SHP77 (cell line): ENCODE data around the gene PUS7L.
A peak's percentile ranks its signal among the peaks of the same experiment; 100 is the strongest.
"Not testable (repeated sequence)": the region's sequence is repeated elsewhere in the genome, so short reads cannot be mapped to it uniquely, and the experiment has no call there.

ENCODE experiments used
- DNase-seq, 2 experiments: peaks; one replicate each; lab custom pipeline; 2025; lab: John Stamatoyannopoulos, UW

The PUS7L gene

DNA sequence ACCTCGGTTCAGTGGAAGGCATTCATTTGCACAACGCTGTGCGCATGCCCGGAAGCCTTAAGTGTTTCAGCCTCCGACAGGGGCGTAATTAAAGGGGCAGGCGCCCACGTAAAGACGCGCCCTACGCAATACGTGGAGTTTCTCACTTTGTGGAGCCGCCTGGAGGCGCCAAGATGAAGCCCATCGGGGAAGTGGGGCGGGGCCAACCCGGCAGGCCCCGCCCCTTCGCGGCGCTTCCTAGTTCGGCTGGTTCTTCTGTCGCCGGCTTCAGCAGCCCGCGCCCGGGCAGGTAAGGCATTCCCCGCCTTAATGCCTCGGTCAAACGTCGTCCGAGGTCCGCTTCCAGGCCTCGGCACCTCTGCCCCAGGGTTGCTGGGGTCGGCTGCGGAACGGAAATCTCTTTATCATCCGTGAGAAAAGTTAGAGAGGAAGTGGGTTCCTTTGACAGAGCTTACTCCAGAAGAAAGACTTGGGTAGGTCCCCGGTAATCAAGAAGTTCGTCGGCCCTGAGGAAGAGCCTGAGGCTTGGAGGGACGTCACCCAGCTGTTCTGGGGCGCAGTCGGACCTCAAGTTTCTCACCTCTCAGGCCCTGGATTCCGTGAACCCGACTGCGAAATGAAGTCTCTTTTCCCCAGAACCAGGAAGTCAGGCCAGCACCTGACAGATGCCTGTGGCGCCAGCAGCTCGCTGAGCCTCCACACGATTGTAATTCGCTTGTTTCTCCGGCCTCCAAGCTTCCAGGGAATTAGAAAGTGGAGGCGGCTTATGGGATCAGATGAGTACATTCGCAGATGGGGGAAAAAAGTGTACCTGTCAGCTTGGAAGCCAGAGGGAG is at the start of gene PUS7L, which contains the start of gene IRAK4:
Gene PUS7L, minus strand, starts transcription at position 63 of the 836 bp plus-strand sequence. CDS start 3,545 bp downstream, outside the sequence.
Gene IRAK4, plus strand, starts transcription at position 224 of the 836 bp plus-strand sequence. CDS start 9,161 bp downstream, outside the sequence.
- DNase-seq, result peak; percentile 96 to 97

DNA sequence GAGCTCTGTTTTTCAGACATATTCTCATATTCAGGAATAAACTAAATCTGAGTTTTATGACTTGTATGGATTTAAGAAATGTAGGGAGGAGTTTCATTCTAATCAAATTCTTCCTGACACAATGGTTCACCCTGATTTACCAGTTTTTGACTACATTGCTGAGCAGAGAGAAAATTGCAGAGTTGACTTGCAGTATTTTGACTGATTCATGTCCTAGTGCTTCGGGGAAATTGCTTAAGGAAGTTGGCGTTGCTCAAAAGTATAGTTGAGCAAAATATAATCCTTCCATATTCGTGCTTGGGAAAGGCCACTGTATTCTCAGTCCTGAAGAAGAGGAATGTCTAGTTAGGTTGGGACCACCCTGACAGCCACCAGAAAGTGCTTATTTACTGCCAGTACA is 48.8 kb upstream of the PUS7L start:
- DNase-seq, result no peak

DNA sequence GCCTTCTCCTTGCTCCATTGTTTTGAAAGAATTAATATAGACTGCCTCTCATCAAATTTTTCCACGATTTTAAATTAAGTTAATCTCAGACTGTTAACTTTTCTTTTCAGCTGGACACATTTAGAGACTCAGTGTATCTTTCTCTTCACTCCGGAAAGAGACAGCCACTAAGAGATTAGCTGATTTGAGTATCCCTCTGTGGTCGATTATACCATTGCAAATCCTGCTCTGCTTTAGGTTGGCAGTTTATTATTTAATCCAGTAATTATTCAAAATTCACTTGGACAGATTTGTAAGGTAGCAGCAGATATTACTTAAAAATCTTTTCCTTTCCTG is 48.1 kb upstream of the PUS7L start:
- no peak for DNase-seq

GRCh38 chr12:43805860-43806736 is 47.5 kb upstream of the PUS7L start, which contains the start of gene TWF1:
Gene TWF1 (minus strand): TSS chr12:43806317. CDS start chr12:43806245, 72 bp downstream.
- DNase-seq, result peak; percentile 67 to 72

- no peak for DNase-seq
Measured at GRCh38 chr12:43805149-43805859, 46.7 kb upstream of the PUS7L start.

- DNase-seq, result no peak
Measured at GRCh38 chr12:43797561-43798217, 39.1 kb upstream of the PUS7L start.

GRCh38 chr12:43795716-43796280 is 37.2 kb upstream of the PUS7L start:
- no peak for DNase-seq

DNA sequence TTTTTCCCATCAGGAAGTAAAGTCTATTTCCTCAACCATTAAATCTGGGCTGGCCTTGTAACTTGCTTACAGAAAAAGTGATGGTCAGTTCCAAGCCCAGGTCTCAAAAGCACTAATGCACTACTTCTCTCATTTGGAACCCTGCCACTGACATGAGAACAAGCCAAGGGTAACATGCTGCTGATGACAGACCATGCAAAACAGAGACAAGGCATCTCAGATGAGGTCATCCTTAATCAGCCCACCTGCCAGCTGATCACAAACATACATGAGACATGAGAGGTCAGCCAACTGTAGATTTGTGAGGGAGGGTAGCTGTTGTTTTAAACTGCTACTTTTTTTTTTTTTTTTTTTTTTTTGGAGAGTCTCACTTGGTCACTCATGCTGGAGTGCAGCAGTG is 31.4 kb upstream of the PUS7L start:
- DNase-seq, result peak; percentile 24 to 40

DNA sequence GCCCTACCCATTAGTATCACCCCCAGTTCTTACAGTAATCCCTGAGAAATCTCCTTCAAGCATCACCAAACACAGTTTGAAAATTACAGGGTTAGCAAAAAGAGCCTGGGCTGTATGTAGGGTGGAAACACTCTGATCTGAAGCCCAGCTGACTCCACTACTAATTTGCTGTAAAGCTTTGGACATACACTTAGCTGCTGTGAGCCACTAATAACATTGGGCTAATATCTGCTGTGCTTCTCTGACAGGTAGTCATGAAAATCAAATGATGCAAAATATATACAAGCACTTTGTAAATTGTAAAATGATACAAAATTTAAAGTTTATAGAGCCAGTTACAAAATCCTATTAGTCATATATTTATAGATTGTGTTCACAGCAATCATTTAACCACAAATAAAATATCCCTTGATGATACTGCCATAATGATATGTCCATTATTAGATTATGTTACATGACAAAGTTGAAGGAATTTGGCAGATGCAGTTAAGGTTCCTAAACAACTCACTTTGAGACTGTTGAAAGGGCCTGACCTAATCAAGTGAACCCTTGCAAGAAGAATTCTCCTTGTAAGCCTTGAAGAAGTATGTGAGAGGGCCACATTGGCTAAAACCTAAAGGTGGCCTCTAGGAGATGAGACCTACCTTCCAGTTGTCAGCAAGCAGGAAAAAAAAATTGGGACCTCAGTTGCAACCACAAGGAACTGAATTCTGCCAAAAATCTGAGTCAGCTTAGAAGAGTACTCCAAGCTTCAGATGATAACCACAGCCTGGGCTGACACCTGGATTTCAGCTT is 28.5 kb upstream of the PUS7L start:
- no peak for DNase-seq

GRCh38 chr12:43776498-43776897 is 17.9 kb upstream of the PUS7L start:
- peak; percentile 3 to 15 for DNase-seq

DNA sequence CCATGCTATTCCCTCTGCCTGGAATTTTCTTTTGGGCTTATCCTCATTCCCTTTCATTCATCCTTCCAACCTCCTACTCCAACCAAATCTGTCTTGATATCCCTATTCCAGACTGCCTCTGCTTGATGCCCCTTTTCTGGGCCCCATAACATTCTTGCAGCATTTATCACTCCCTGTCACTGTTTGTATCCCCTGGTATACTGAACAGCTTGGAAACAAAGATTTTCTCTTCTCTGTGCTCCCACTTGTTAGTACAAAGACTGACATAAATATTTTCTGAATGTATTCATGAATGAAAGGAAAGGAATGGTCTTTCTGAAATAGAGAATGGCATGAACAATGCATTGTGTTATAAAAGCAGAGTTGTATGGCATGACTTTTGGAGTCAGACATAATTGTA is 7.7 kb upstream of the PUS7L start:
- DNase-seq, result no peak

GRCh38 chr12:43764528-43764927 is 5.9 kb upstream of the PUS7L start:
- DNase-seq, result no peak

- no peak for DNase-seq
Measured at GRCh38 chr12:43763769-43764168, 5.2 kb upstream of the PUS7L start.

DNA sequence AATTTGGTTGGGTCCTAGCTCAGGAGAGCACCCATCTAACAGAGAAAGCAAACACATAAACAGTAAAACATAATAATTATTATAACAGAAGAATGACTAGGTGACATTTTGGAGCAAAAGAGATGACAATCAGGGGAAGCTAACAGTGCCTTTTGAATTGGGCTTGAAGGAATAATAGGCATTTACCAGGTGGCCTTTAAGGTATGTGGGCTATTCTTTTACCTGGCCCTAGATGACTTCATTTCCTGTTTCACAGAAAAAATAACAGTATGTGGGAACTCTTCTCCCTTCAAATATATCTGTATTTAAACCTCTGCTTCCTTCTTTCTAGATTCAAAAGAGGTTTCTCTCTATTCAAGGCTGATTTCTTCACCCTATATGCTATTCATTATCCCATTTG is 4.0 kb upstream of the PUS7L start:
- no peak for DNase-seq

- DNase-seq, result no peak
Measured at GRCh38 chr12:43761500-43761899, 2.9 kb upstream of the PUS7L start.

DNA sequence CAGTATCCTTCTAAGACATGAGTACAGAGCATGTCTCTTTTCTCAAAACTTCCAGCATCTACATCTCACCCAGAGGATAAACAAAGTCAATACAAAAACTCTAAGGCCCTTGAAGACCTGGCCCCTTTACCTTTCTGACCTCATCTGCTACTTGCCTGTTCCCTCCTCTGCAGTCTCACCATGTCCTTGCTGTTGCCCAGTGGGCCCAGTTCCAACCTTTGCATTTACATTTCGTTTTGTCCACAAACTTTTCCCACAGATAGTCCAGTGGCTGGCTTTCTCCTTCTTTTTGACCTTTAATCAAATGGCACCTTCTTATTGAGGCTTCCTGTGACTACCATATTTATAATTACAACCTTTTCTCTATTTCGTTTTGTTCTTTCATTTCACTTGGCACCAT is 1.8 kb upstream of the PUS7L start:
- DNase-seq, result no peak

GRCh38 chr12:43758247-43758727 is 303 bp downstream of the PUS7L start:
- peak in 1 of 2 experiments; percentile 57 for DNase-seq

- DNase-seq, result no peak
Measured at GRCh38 chr12:43754015-43754414, 4.6 kb downstream of the PUS7L start.

GRCh38 chr12:43751360-43751759 is 7.2 kb downstream of the PUS7L start:
- not testable (repeated sequence) for DNase-seq

- no peak for DNase-seq
Measured at GRCh38 chr12:43750814-43751213, 7.8 kb downstream of the PUS7L start.
